Stomach (tissue), 9 donors: Measurements from ENCODE around the gene JAG2. TPM values are rescaled to one million over a fixed set of nuclear protein-coding genes. Genes with fewer than 3 reads are reported as not detected.

Experiments
- DNase-seq, 2 donors: peaks; one replicate each; pipeline versions ENCODE4 v3.0.0 to v3.0.0-alpha.2; 2013 to 2019
- H3K27ac ChIP-seq, 5 donors: fragments of 200-600 bp in 4 of 5; sonication (generic) in 4 of 5; one replicate each; pipeline ENCODE4 v1.5.1; 2013 to 2019; ENCODE audit warnings: mild to moderate bottlenecking in 1 of 5, moderate library complexity in 1 of 5
- H3K27me3 ChIP-seq, 3 donors: fragments of 200-600 bp; sonication (generic); one replicate each; pipeline ENCODE4 v1.5.1; 2017 to 2019; ENCODE audit warnings: mixed run types in 1 of 3
- H3K36me3 ChIP-seq, 4 donors: fragments of 200-600 bp; sonication (generic); 1 replicate in 3 of 4; 2 replicates in 1 of 4; pipeline ENCODE4 v1.5.1; 2016 to 2019
- H3K4me1 ChIP-seq, 4 donors: fragments of 200-600 bp; sonication (generic); one replicate each; pipeline ENCODE4 v1.5.1; 2016 to 2019
- H3K4me3 ChIP-seq, 4 donors: fragments of 200-600 bp; sonication (generic) in 3 of 4; one replicate each; pipeline ENCODE4 v1.5.1; 2016 to 2019; ENCODE audit warnings: mild to moderate bottlenecking in 1 of 4
- H3K9me3 ChIP-seq, 4 donors: fragments of 200-600 bp; sonication (generic); one replicate each; pipeline ENCODE4 v1.5.1; 2016 to 2019
- EP300 ChIP-seq: sonication (generic); formaldehyde crosslinking; IDR thresholded peaks from one replicate; pipeline ENCODE4 v1.6.1; 2017; ENCODE audit warnings: antibody characterized with exemption
- POLR2A ChIP-seq, 4 donors: fragments of 450-650 bp; IDR thresholded peaks; one replicate each; pipeline ENCODE4 v1.6.1; 2016; ENCODE audit warnings: antibody characterized with exemption in 4 of 4, control low read depth in 2 of 4, mild to moderate bottlenecking in 1 of 4, moderate library complexity in 1 of 4
- POLR2AphosphoS5 ChIP-seq, 3 donors: sonication (generic); formaldehyde crosslinking; IDR thresholded peaks; one replicate each; pipeline ENCODE4 v1.6.1; 2016; ENCODE audit warnings: antibody characterized with exemption in 3 of 3
- WGBS, 5 donors: extraction: QIAGEN DNeasy Blood & Tissue Kit in 3 of 5; methylation state at CpG; one replicate each; pipeline versions ENCODE4 v1.1.5 to v1.1.7; 2013 to 2018; 5-methylcytosine and 5-hydroxymethylcytosine counted together
- intact Hi-C: fragments of 100-400 bp; cut with DNase I; formaldehyde crosslinking; loops from one replicate; pipeline ENCODE4 v1.15.1; 2023; ENCODE audit warnings: low total_unique reads
- polyA plus RNA-seq, 3 donors: library from polyadenylated mRNA; stranded (reverse); fragments of 200-250 nt; gene quantifications; one replicate each; pipeline ENCODE4 v1.2.3, GENCODE V29; 2013
- total RNA-seq, 5 donors: library from RNA; depleted of rRNA; stranded (reverse); fragments of >200 nt; gene quantifications; one replicate each; pipeline versions ENCODE4 v1.1.0 to v1.2.3, GENCODE V29; 2014 to 2016
- TF ChIP-seq, protein P1 (sequence below), 7 experiments: fragments of 450-650 bp in 4 of 7; fragments of 200-600 bp in 3 of 7; sonication (generic) in 3 of 7; IDR thresholded peaks; one replicate each; pipeline ENCODE4 v1.5.1; 2016 to 2019; ENCODE audit warnings: antibody characterized with exemption in 7 of 7, control low read depth in 2 of 7, mild to moderate bottlenecking in 1 of 7
- donor health status: healthy with polysubstance abuse.
- donor health status: Bipolar disorder and iron deficiency.
- donor health status: healthy.

JAG2 gene
- total and polyA plus RNA-seq, 8 donors, result 6.0 to 117 (median 15.6) TPM

DNA sequence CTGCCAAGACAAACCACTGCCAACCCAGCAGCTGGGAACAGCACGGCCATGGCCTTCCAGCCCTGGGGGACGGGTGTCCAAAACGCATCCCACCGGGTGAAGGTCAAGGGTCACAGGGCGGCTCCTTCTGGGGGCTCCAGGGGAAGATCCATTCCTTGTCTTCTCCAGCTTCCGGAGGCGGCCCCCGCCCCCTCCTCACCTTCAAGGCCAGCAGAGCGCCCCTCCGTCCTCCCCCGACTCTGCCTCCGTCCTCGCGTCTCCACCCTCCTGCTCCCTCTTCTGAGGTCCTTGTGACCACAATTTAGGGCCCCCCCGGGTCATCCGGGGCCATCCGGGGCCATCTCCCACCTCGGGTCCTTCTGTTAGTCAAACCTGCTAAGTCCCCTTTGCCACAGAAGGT lies 16.4 kb upstream of the JAG2 start:
- no peak overlapping the region for H3K4me3 ChIP-seq
- H3K9me3 ChIP-seq, result peaks cover 0 to 9% (median 6%) of the 10 kb centered on the region in 4 donors
- H3K27me3 ChIP-seq, result peaks cover 0 to 48% (median 0%) of the 10 kb centered on the region in 3 donors
- peaks cover 13 to 20% (median 17%) of the 10 kb centered on the region in 4 donors for H3K4me1 ChIP-seq
- no peak for DNase-seq
- H3K27ac ChIP-seq, result no peak overlapping the region
- TF ChIP-seq POLR2A (IDR thresholded peaks at IDR 0.05) (no peak), EP300 (no peak), POLR2AphosphoS5 (IDR thresholded peaks at IDR 0.05) (no peak)
- TF ChIP-seq, protein P1, sequence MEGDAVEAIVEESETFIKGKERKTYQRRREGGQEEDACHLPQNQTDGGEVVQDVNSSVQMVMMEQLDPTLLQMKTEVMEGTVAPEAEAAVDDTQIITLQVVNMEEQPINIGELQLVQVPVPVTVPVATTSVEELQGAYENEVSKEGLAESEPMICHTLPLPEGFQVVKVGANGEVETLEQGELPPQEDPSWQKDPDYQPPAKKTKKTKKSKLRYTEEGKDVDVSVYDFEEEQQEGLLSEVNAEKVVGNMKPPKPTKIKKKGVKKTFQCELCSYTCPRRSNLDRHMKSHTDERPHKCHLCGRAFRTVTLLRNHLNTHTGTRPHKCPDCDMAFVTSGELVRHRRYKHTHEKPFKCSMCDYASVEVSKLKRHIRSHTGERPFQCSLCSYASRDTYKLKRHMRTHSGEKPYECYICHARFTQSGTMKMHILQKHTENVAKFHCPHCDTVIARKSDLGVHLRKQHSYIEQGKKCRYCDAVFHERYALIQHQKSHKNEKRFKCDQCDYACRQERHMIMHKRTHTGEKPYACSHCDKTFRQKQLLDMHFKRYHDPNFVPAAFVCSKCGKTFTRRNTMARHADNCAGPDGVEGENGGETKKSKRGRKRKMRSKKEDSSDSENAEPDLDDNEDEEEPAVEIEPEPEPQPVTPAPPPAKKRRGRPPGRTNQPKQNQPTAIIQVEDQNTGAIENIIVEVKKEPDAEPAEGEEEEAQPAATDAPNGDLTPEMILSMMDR (IDR thresholded peaks at IDR 0.05), result no peak
- intact Hi-C loops, result no loop called here
- WGBS, 5 donors, result 74 to 86% (median 82%) methylated on average over 14 to 18 of the region's 18 CpGs
- no peaks in the 10 kb centered on the region for H3K36me3 ChIP-seq

DNA sequence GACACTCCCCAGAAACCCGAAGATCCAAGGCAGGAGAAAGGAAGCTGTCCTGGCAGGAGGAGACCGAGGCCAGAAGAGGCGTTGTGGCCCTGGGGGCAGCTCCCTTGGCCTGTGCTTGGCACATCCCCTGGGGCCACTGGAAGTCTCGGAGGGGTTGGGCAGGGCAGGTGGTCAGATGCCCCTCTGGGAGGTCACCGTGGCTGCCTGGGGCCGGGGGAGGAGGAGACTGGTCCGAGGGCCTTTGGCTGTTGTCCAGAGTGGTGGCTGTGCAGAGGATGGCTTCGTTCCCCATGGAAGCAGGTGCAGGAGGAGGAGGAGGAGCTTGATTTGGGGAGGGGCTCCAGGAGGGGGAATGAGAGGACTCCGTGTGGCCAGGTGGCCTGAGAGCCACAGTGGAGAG lies 15.9 kb upstream of the JAG2 start:
- DNase-seq, result no peak
- peaks cover 0 to 47% (median 0%) of the 10 kb centered on the region in 3 donors for H3K27me3 ChIP-seq
- no peak overlapping the region for H3K4me3 ChIP-seq
- H3K36me3 ChIP-seq, result no peaks in the 10 kb centered on the region
- H3K9me3 ChIP-seq, result peaks cover 0 to 9% (median 6%) of the 10 kb centered on the region in 4 donors
- intact Hi-C loops, result no loop called here
- 61 to 69% (median 65%) methylated on average over 9 of the region's 9 CpGs for WGBS, 5 donors
- H3K4me1 ChIP-seq, result peaks cover 17 to 25% (median 21%) of the 10 kb centered on the region in 4 donors
- H3K27ac ChIP-seq, result no peak overlapping the region
- TF ChIP-seq EP300, result no peak
- no peak for TF ChIP-seq POLR2AphosphoS5 (IDR thresholded peaks at IDR 0.05)
- TF ChIP-seq, protein P1 (IDR thresholded peaks at IDR 0.05), result no peak
- TF ChIP-seq POLR2A (IDR thresholded peaks at IDR 0.05), result no peak

DNA sequence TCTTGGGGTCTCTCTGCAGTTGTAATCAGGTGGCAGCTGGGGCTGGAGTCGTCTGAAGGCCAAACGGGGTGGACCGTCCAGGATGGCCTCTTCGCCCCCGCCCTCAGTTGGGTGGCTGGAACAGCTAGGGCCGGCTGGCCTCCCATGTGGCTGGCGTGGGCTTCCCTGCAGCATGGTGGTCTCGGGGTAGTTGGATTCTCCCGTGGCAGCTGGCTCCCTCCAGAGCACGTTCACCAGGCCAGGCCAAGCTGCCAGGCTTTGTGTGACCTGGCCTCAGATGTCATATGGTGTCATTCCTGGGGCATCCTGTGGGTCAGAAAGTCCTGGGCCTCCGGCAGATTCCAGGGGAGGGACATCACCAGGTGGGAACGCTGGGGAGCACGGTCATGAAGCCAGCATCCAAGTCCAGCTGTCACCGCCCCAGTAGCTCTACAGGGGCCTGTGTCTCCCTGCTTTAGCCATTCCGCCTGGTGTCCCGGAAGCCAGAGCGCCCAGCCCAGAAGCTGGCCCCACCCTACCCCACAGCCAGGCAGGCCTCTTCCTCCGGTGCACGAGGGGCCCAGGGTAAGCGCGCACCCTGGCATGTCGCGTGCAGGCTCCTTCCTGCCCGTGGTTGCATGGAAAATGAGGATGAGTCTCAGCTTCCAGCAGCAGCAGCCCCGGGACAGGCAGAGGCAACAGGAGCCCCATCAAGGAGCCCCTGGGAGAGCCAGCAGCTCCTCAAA lies 13.9 kb upstream of the JAG2 start:
- no peak for TF ChIP-seq POLR2A (IDR thresholded peaks at IDR 0.05)
- TF ChIP-seq POLR2AphosphoS5 (IDR thresholded peaks at IDR 0.05), result no peak
- TF ChIP-seq, protein P1 (IDR thresholded peaks at IDR 0.05), result no peak
- no peak for TF ChIP-seq EP300
- intact Hi-C loops, result no loop called here
- H3K9me3 ChIP-seq, result no peaks in the 10 kb centered on the region
- H3K27ac ChIP-seq, result no peak overlapping the region
- no peaks in the 10 kb centered on the region for H3K36me3 ChIP-seq
- H3K27me3 ChIP-seq, result peaks cover 0 to 30% (median 0%) of the 10 kb centered on the region in 3 donors
- H3K4me3 ChIP-seq, result no peak overlapping the region
- H3K4me1 ChIP-seq, result peaks cover 17 to 25% (median 22%) of the 10 kb centered on the region in 4 donors
- no peak for DNase-seq
- 61 to 79% (median 77%) methylated on average over 10 to 25 of the region's 25 CpGs for WGBS, 5 donors

GRCh38 chr14:105181549-105182295 lies 13.1 kb upstream of the JAG2 start:
- H3K9me3 ChIP-seq, result no peaks in the 10 kb centered on the region
- peak overlapping the region in 2 of 5 donors; percentile 84 to 88 for H3K27ac ChIP-seq
- peaks cover 0 to 26% (median 0%) of the 10 kb centered on the region in 3 donors for H3K27me3 ChIP-seq
- H3K36me3 ChIP-seq, result no peaks in the 10 kb centered on the region
- peaks cover 17 to 25% (median 22%) of the 10 kb centered on the region in 4 donors for H3K4me1 ChIP-seq
- H3K4me3 ChIP-seq, result peak overlapping the region; percentile 55 to 61 (median 58)
- no peak for TF ChIP-seq EP300
- no peak for TF ChIP-seq POLR2A (IDR thresholded peaks at IDR 0.05)
- no peak for TF ChIP-seq POLR2AphosphoS5 (IDR thresholded peaks at IDR 0.05)
- TF ChIP-seq, protein P1 (IDR thresholded peaks at IDR 0.05), result no peak
- intact Hi-C loops, result no loop called here
- 42 to 53% (median 44%) methylated on average over 17 to 21 of the region's 21 CpGs for WGBS, 5 donors
- no peak for DNase-seq
